HUES64 (cell line): ENCODE data around the gene ZMYND8.
"Not testable (repeated sequence)": the region's sequence is repeated elsewhere in the genome, so short reads cannot be mapped to it uniquely, and the experiment has no call there.

Experiments used
- H3K27ac ChIP-seq: 2 replicates; pipeline ENCODE4 v1.7.0; 2013; ENCODE audit warnings: low read depth, low read length, inconsistent platforms
- H3K27me3 ChIP-seq: 2 replicates; pipeline ENCODE4 v1.6.1; 2013; ENCODE audit warnings: mild to moderate bottlenecking, low read length; ENCODE audit not compliant: insufficient read depth
- H3K36me3 ChIP-seq: 2 replicates; pipeline ENCODE4 v1.6.1; 2013; ENCODE audit warnings: mild to moderate bottlenecking, low read length; ENCODE audit not compliant: insufficient read depth
- H3K4me1 ChIP-seq: 2 replicates; pipeline ENCODE4 v1.6.1; 2013; ENCODE audit warnings: mild to moderate bottlenecking, low read length, moderate library complexity; ENCODE audit not compliant: insufficient read depth
- H3K4me3 ChIP-seq: 2 replicates; pipeline ENCODE4 v1.5.1; 2013; ENCODE audit warnings: mild to moderate bottlenecking, low read length, moderate library complexity
- H3K9ac ChIP-seq: 2 replicates; pipeline ENCODE4 v1.6.1; 2013; ENCODE audit warnings: mild to moderate bottlenecking, low read depth, low read length
- H3K9me3 ChIP-seq: 2 replicates; pipeline ENCODE4 v1.6.1; 2013; ENCODE audit warnings: low read depth, low read length; ENCODE audit not compliant: insufficient read depth
- WGBS: fragments of 150-250, 120-280 bp; methylation state at CpG from one replicate; pipeline ENCODE4 v1.1.7; 2013; ENCODE audit warnings: missing lambda C conversion rate; 5-methylcytosine and 5-hydroxymethylcytosine counted together

The ZMYND8 gene

GRCh38 chr20:47311967-47312681 is 44.4 kb downstream of the ZMYND8 start:
- 93% methylated on average over 11 of the region's 11 CpGs for WGBS
- H3K9ac ChIP-seq, result no peak overlapping the region
- H3K27me3 ChIP-seq, result no peaks in the 10 kb centered on the region
- H3K9me3 ChIP-seq, result no peaks in the 10 kb centered on the region
- no peak overlapping the region for H3K4me3 ChIP-seq
- H3K27ac ChIP-seq, result peak overlapping the region; percentile 56
- peaks cover 38% of the 10 kb centered on the region for H3K36me3 ChIP-seq
- peaks cover 28% of the 10 kb centered on the region for H3K4me1 ChIP-seq

GRCh38 chr20:47311211-47311610 is 45.3 kb downstream of the ZMYND8 start:
- Histone ChIP-seq H3K9me3 (no peaks in the 10 kb centered on the region), H3K9ac (no peak overlapping the region), H3K27me3 (no peaks in the 10 kb centered on the region), H3K36me3 (peaks cover 46% of the 10 kb centered on the region), H3K27ac (no peak overlapping the region), H3K4me1 (peaks cover 25% of the 10 kb centered on the region), H3K4me3 (no peak overlapping the region)
- whole genome bisulfite sequencing, result 96% methylated on average over 5 of the region's 5 CpGs

GRCh38 chr20:47310729-47311128 is 45.8 kb downstream of the ZMYND8 start:
- 92% methylated on average over 8 of the region's 8 CpGs for WGBS
- H3K9me3 ChIP-seq, result no peaks in the 10 kb centered on the region
- peaks cover 21% of the 10 kb centered on the region for H3K4me1 ChIP-seq
- no peaks in the 10 kb centered on the region for H3K27me3 ChIP-seq
- no peak overlapping the region for H3K4me3 ChIP-seq
- no peak overlapping the region for H3K9ac ChIP-seq
- no peak overlapping the region; the same call in 1 of the 2 replicates for H3K27ac ChIP-seq
- H3K36me3 ChIP-seq, result peaks cover 51% of the 10 kb centered on the region

- WGBS, result 89% methylated on average over 11 of the region's 11 CpGs
- Histone ChIP-seq H3K27me3 (no peaks in the 10 kb centered on the region), H3K9me3 (no peaks in the 10 kb centered on the region), H3K9ac (no peak overlapping the region), H3K27ac (peak overlapping the region; percentile 37), H3K4me1 (peaks cover 13% of the 10 kb centered on the region), H3K4me3 (no peak overlapping the region), H3K36me3 (peaks cover 55% of the 10 kb centered on the region)
Measured at GRCh38 chr20:47309806-47310426, 46.6 kb downstream of the ZMYND8 start.

- peaks cover 8% of the 10 kb centered on the region for H3K4me1 ChIP-seq
- no peak overlapping the region for H3K4me3 ChIP-seq
Measured at GRCh38 chr20:47309394-47309793, 47.1 kb downstream of the ZMYND8 start.

GRCh38 chr20:47307569-47307968 is 48.9 kb downstream of the ZMYND8 start:
- H3K27me3 ChIP-seq, H3K27ac ChIP-seq, H3K9ac ChIP-seq, H3K9me3 ChIP-seq, H3K4me3 ChIP-seq: not testable (repeated sequence)
- peaks cover 77% of the 10 kb centered on the region for H3K36me3 ChIP-seq
- 95% methylated on average over 9 of the region's 9 CpGs for WGBS
- H3K4me1 ChIP-seq, result peaks cover 16% of the 10 kb centered on the region

More at GRCh38 chr20:47309394-47309793, 47.1 kb downstream of the ZMYND8 start:
- Histone ChIP-seq H3K27ac (peak overlapping the region; percentile 37), H3K9me3 (no peaks in the 10 kb centered on the region), H3K27me3 (no peaks in the 10 kb centered on the region), H3K36me3 (peaks cover 61% of the 10 kb centered on the region), H3K9ac (no peak overlapping the region)
- WGBS, result 97% methylated on average over 10 of the region's 10 CpGs

GRCh38 chr20:47306755-47307370 is 49.6 kb downstream of the ZMYND8 start:
- no peaks in the 10 kb centered on the region for H3K27me3 ChIP-seq
- no peak overlapping the region for H3K27ac ChIP-seq
- H3K9me3 ChIP-seq, result no peaks in the 10 kb centered on the region
- no peak overlapping the region for H3K9ac ChIP-seq
- H3K4me1 ChIP-seq, result peaks cover 20% of the 10 kb centered on the region
- H3K4me3 ChIP-seq, result no peak overlapping the region
- H3K36me3 ChIP-seq, result peaks cover 78% of the 10 kb centered on the region
- 86% methylated on average over 5 of the region's 7 CpGs for WGBS

- WGBS, result 99% methylated on average over 8 of the region's 8 CpGs
- Histone ChIP-seq H3K9me3 (no peaks in the 10 kb centered on the region), H3K9ac (no peak overlapping the region), H3K4me1 (peaks cover 20% of the 10 kb centered on the region), H3K27me3 (no peaks in the 10 kb centered on the region), H3K27ac (no peak overlapping the region), H3K4me3 (no peak overlapping the region), H3K36me3 (peaks cover 80% of the 10 kb centered on the region)
Measured at GRCh38 chr20:47306095-47306494, 50.4 kb downstream of the ZMYND8 start.

GRCh38 chr20:47305667-47306066 is 50.8 kb downstream of the ZMYND8 start:
- H3K9ac ChIP-seq, result no peak overlapping the region
- peaks cover 81% of the 10 kb centered on the region for H3K36me3 ChIP-seq
- 93% methylated on average over 4 of the region's 4 CpGs for WGBS
- no peaks in the 10 kb centered on the region for H3K9me3 ChIP-seq
- H3K4me3 ChIP-seq, result no peak overlapping the region
- peaks cover 20% of the 10 kb centered on the region for H3K4me1 ChIP-seq
- no peaks in the 10 kb centered on the region for H3K27me3 ChIP-seq
- H3K27ac ChIP-seq, result no peak overlapping the region

GRCh38 chr20:47304287-47304686 is 52.2 kb downstream of the ZMYND8 start:
- no peaks in the 10 kb centered on the region for H3K9me3 ChIP-seq
- H3K9ac ChIP-seq, result no peak overlapping the region
- H3K27me3 ChIP-seq, result no peaks in the 10 kb centered on the region
- WGBS, result 88% methylated on average over 3 of the region's 3 CpGs
- peaks cover 83% of the 10 kb centered on the region for H3K36me3 ChIP-seq
- no peak overlapping the region for H3K4me3 ChIP-seq
- peak overlapping the region; percentile 2; the same call in 1 of the 2 replicates for H3K27ac ChIP-seq
- H3K4me1 ChIP-seq, result peaks cover 20% of the 10 kb centered on the region

GRCh38 chr20:47303736-47304135 is 52.8 kb downstream of the ZMYND8 start:
- no peak overlapping the region for H3K9ac ChIP-seq
- no peaks in the 10 kb centered on the region for H3K9me3 ChIP-seq
- peaks cover 83% of the 10 kb centered on the region for H3K36me3 ChIP-seq
- H3K4me1 ChIP-seq, result peaks cover 20% of the 10 kb centered on the region
- no peak overlapping the region for H3K27ac ChIP-seq
- WGBS, result 95% methylated on average over 2 of the region's 2 CpGs
- no peak overlapping the region for H3K4me3 ChIP-seq
- H3K27me3 ChIP-seq, result no peaks in the 10 kb centered on the region
